MCF 10A (cell line): Measurements from ENCODE around the gene INF2. TPM values are rescaled to one million over a fixed set of nuclear protein-coding genes. Genes with fewer than 3 reads are reported as not detected.
"Not testable (repeated sequence)": the region's sequence is repeated elsewhere in the genome, so short reads cannot be mapped to it uniquely, and the experiment has no call there.

Experiments used
- BruUV-seq: library from RNA; stranded (reverse); fragments of 400-500 nt; replicated peaks from 2 replicates; lab custom pipeline; 2021; lab: Mats Ljungman, UMichigan
- CTCF ChIA-PET: fragments of 300-600 bp; sonication (Branson Sonifier 250); formaldehyde crosslinking; extraction: SDS; loops from one replicate; lab custom pipeline; 2021; ENCODE audit warnings: antibody characterized with exemption, inconsistent platforms; lab: Yijun Ruan, JAX
- POLR2A ChIA-PET: fragments of 300-600, 350-650 bp; sonication (Branson Sonifier 250); formaldehyde crosslinking; extraction: SDS; loops from one replicate; lab custom pipeline; 2020; ENCODE audit warnings: antibody characterized with exemption, inconsistent platforms; lab: Yijun Ruan, JAX
- DNase-seq: peaks from one replicate; pipeline ENCODE4 v3.0.0-alpha.2; 2018; ENCODE audit not compliant: unreplicated experiment
- H3K27ac Mint-ChIP-seq: one replicate; pipeline ENCODE4 v1.8.0; 2022; ENCODE audit warnings: mild to moderate bottlenecking, low read depth, mixed read lengths; ENCODE audit not compliant: unreplicated experiment
- H3K27me3 Mint-ChIP-seq: one replicate; pipeline ENCODE4 v1.8.0; 2022; ENCODE audit warnings: mixed read lengths; ENCODE audit not compliant: insufficient read depth, unreplicated experiment
- H3K36me3 Mint-ChIP-seq: one replicate; pipeline ENCODE4 v1.8.0; 2022; ENCODE audit warnings: mild to moderate bottlenecking, moderate library complexity, mixed read lengths; ENCODE audit not compliant: insufficient read depth, unreplicated experiment
- H3K4me1 Mint-ChIP-seq: one replicate; pipeline ENCODE4 v1.8.0; 2022; ENCODE audit warnings: mixed read lengths; ENCODE audit not compliant: insufficient read depth, unreplicated experiment
- H3K4me3 Mint-ChIP-seq: one replicate; pipeline ENCODE4 v1.8.0; 2022; ENCODE audit warnings: mild to moderate bottlenecking, moderate library complexity, mixed read lengths; ENCODE audit not compliant: unreplicated experiment
- H3K9me3 Mint-ChIP-seq: one replicate; pipeline ENCODE4 v1.8.0; 2022; ENCODE audit warnings: mixed read lengths; ENCODE audit not compliant: unreplicated experiment
- CTCF ChIP-seq: fragments of 200-600 bp; IDR thresholded peaks from one replicate; pipeline ENCODE4 v1.8.0; 2022; ENCODE audit warnings: antibody characterized with exemption, mild to moderate bottlenecking; ENCODE audit not compliant: unreplicated experiment
- intact Hi-C: fragments of 100-400 bp; cut with micrococcal nuclease; formaldehyde crosslinking; loops from 2 replicates; pipeline ENCODE4 v1.14.1; 2022
- total RNA-seq: library from RNA; stranded (reverse); gene quantifications from 2 replicates; pipeline ENCODE4 v1.2.3, GENCODE V29; 2022

Gene INF2
- total RNA-seq, 1 experiment from 2014 or later, result 102 TPM

DNA sequence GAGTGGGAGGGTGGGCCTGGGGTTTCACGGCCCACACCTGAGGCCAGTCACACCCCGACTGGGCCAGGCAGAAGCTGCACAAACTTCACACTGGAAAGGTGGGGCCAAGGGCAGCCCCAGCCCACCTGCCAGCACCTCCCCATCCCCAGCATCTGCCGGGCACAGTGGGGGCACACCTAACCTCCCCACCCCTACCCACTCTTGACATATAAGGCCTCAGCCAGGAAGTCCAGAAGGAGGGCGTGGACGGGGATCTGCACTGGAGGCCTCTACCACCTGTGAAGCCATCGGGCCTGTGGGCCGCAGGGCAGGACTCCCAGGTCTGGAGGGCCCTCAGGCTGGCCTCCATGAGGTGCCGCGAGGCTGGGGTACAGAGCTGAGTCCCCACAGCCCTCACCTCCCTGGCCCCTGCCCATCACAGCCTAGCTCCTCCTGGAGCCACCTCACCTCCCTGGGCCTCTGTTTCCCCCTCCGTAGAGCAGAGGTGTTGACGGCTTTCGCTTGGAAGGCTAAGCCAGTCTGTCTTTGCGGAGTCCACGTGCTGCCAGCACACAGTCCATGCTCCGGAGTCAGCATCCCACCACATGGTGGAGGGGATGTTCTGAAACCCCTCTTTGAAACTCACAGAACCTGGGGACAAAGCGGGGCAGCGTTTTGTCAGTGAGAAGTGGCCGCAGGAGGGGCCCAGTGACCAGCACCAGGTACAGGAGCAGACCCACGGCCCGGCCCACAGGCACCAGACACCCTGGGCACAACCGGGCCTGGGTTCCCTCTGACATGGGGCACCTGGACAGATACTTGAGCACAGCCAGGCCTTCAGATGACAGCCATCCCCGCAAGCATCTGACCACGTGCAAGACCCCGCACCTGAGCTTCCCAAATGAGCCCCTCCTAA lies 38.2 kb upstream of the INF2 start:
- Mint-ChIP-seq H3K36me3 (no peaks in the 10 kb centered on the region), H3K4me3 (no peak overlapping the region), H3K4me1 (no peaks in the 10 kb centered on the region), H3K9me3 (peaks cover 6% of the 10 kb centered on the region), H3K27me3 (peaks cover 17% of the 10 kb centered on the region), H3K27ac (no peak overlapping the region)
- ChIA-PET POLR2A (interaction anchor here (0.5 kb wide), 1 partner anchor 149 kb away, joined by 3 read pairs; the partner anchor contains the start of gene ZBTB42), CTCF (interaction anchor here (0.5 to 1.8 kb wide), 4 partner anchors 26 to 105 kb away, joined by 3 to 12 read pairs (median 5); no protein-coding TSS in a partner anchor)
- BruUV-seq, result no TSS peak
- no peak for TF ChIP-seq CTCF
- DNase-seq, result no peak
- intact Hi-C loops, result loop anchor here (1.0 to 2.0 kb wide), 2 partner anchors 38 to 57 kb away; partner anchors contain the start of gene INF2

- Mint-ChIP-seq H3K9me3 (peaks cover 6% of the 10 kb centered on the region), H3K4me1 (no peaks in the 10 kb centered on the region), H3K4me3 (no peak overlapping the region), H3K36me3 (no peaks in the 10 kb centered on the region), H3K27ac (peak overlapping the region; percentile 27), H3K27me3 (peaks cover 23% of the 10 kb centered on the region)
- no peak for TF ChIP-seq CTCF
- DNase-seq, result no peak
- BruUV-seq, result no TSS peak
- ChIA-PET CTCF (interaction anchor here (1.2 to 1.8 kb wide), 3 partner anchors 26 to 58 kb away, joined by 4 to 12 read pairs (median 6); no protein-coding TSS in a partner anchor), POLR2A (no interaction called here)
- intact Hi-C loops, result loop anchor here (2.0 kb wide), 1 partner anchor 37 kb away; the partner anchor contains the start of gene INF2
Observed at GRCh38 chr14:104651876-104652260, 37.5 kb upstream of the INF2 start.

GRCh38 chr14:104652386-104652785 lies 37.0 kb upstream of the INF2 start:
- ChIA-PET CTCF (interaction anchor here (0.7 to 1.8 kb wide), 4 partner anchors 25 to 911 kb away, joined by 4 to 12 read pairs (median 5); no protein-coding TSS in a partner anchor), POLR2A (interaction anchor here (0.5 kb wide), 1 partner anchor 22 kb away, joined by 3 read pairs; no protein-coding TSS in a partner anchor)
- H3K4me1 Mint-ChIP-seq, result no peaks in the 10 kb centered on the region
- peaks cover 6% of the 10 kb centered on the region for H3K9me3 Mint-ChIP-seq
- peaks cover 23% of the 10 kb centered on the region for H3K27me3 Mint-ChIP-seq
- intact Hi-C loops, result no loop called here
- BruUV-seq, result no TSS peak
- DNase-seq, result no peak
- H3K4me3 Mint-ChIP-seq, result no peak overlapping the region
- peak overlapping the region; percentile 27 for H3K27ac Mint-ChIP-seq
- no peaks in the 10 kb centered on the region for H3K36me3 Mint-ChIP-seq
- no peak for TF ChIP-seq CTCF

DNA sequence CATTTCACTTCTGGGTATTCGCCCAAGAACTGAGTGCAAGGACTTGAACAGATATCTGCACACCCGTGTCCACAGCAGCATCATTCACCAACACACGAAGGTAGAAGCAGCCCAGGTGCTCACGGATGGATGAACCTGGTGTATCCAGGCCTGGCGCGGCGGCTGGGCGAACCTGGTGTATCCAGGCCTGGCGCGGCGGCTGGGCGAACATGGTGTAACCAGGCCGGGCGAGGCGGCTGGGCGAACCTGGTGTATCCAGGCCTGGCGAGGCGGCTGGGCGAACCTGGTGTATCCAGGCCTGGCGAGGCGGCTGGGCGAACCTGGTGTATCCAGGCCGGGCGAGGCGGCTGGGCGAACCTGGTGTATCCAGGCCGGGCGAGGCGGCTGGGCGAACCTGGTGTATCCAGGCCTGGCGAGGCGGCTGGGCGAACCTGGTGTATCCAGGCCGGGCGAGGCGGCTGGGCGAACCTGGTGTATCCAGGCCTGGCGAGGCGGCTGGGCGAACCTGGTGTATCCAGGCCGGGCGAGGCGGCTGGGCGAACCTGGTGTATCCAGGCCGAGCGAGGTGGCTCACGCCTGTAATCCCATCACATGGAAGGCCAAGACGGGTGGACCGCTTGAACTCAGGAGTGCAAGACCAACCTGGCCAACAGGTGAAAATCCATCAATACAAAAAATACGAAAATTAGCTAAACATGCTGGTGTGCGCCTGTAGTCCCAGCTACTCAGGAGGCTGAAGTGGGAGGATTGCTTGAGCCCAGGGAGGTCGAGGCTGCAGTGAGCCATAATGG lies 36.1 kb upstream of the INF2 start:
- H3K4me1 Mint-ChIP-seq, intact Hi-C loops, BruUV-seq, H3K4me3 Mint-ChIP-seq, H3K36me3 Mint-ChIP-seq, H3K9me3 Mint-ChIP-seq, DNase-seq, H3K27ac Mint-ChIP-seq: not testable (repeated sequence)
- ChIA-PET CTCF (interaction anchor here (0.6 to 1.2 kb wide), 2 partner anchors 28 to 408 kb away, joined by 3 to 6 read pairs; no protein-coding TSS in a partner anchor), POLR2A (interaction anchor here (0.7 kb wide), 1 partner anchor 45 kb away, joined by 3 read pairs; no protein-coding TSS in a partner anchor)
- peaks cover 23% of the 10 kb centered on the region for H3K27me3 Mint-ChIP-seq
